ENCODE measurements around the gene SLC6A6. TPM values are rescaled to one million over a fixed set of nuclear protein-coding genes. Genes with fewer than 3 reads are reported as not detected.

Gene SLC6A6
- total RNA-seq, 2 donors from 2014 or later: 81.5 to 85.9 TPM

DNA sequence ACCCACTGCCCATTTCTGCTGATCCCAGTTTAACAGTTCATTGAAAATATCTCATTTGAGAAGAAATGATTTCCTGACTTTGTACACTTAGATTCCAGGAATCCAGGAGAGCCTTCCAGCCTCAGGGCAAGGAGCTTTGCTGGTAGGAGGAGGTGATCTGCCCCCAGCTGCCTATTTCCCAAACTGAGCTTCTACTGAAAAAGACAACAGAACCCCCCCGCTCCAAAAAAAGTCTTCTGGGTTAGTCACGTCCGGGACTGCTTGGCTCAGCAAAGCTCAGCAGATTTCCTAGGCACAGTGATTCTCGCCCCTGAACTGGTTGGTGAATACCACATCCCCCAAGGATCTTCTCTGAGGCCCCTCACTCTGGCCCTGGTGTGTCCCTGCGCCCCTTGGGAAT is 13.1 kb downstream of the SLC6A6 start:
- Histone ChIP-seq H3K27me3 (no peaks in the 10 kb centered on the region), H3K4me3 (no peak overlapping the region), H3K36me3 (peaks cover 21% of the 10 kb centered on the region), H3K27ac (no peak overlapping the region), H3K4me1 (peaks cover 0 to 23% of the 10 kb centered on the region in 2 donors), H3K9me3 (no peaks in the 10 kb centered on the region)
- TF ChIP-seq, protein P1, sequence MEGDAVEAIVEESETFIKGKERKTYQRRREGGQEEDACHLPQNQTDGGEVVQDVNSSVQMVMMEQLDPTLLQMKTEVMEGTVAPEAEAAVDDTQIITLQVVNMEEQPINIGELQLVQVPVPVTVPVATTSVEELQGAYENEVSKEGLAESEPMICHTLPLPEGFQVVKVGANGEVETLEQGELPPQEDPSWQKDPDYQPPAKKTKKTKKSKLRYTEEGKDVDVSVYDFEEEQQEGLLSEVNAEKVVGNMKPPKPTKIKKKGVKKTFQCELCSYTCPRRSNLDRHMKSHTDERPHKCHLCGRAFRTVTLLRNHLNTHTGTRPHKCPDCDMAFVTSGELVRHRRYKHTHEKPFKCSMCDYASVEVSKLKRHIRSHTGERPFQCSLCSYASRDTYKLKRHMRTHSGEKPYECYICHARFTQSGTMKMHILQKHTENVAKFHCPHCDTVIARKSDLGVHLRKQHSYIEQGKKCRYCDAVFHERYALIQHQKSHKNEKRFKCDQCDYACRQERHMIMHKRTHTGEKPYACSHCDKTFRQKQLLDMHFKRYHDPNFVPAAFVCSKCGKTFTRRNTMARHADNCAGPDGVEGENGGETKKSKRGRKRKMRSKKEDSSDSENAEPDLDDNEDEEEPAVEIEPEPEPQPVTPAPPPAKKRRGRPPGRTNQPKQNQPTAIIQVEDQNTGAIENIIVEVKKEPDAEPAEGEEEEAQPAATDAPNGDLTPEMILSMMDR (IDR thresholded peaks at IDR 0.05): no peak
- DNase-seq (ENCODE audit: low spot score): no peak

DNA sequence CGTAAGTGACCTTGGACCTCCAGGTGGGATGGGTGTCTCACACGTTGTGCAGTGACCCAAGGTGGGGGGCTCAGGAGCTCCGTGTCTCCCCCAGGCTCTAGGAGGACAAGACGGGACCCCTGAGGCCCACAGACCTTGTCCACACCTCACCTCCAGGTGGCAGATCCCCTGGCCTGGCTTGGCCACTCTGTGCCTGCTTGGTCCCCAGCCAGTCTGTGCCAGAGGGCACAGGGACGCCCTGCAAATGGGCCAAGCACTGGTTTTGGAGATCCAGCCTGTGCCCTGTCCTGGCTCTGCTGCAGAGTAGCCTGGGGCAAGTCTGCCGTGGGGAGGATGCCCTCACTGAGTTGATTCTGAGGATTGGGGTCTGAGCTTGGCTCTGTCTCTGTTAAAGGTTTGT is 14.0 kb downstream of the SLC6A6 start:
- peaks cover 21% of the 10 kb centered on the region for H3K36me3 ChIP-seq
- TF ChIP-seq, protein P1 (IDR thresholded peaks at IDR 0.05): no peak
- DNase-seq (ENCODE audit: low spot score): no peak
- no peak overlapping the region for H3K4me3 ChIP-seq
- no peak overlapping the region for H3K27ac ChIP-seq
- peaks cover 0 to 15% of the 10 kb centered on the region in 2 donors for H3K4me1 ChIP-seq
- no peaks in the 10 kb centered on the region for H3K27me3 ChIP-seq
- H3K9me3 ChIP-seq: no peaks in the 10 kb centered on the region

DNA sequence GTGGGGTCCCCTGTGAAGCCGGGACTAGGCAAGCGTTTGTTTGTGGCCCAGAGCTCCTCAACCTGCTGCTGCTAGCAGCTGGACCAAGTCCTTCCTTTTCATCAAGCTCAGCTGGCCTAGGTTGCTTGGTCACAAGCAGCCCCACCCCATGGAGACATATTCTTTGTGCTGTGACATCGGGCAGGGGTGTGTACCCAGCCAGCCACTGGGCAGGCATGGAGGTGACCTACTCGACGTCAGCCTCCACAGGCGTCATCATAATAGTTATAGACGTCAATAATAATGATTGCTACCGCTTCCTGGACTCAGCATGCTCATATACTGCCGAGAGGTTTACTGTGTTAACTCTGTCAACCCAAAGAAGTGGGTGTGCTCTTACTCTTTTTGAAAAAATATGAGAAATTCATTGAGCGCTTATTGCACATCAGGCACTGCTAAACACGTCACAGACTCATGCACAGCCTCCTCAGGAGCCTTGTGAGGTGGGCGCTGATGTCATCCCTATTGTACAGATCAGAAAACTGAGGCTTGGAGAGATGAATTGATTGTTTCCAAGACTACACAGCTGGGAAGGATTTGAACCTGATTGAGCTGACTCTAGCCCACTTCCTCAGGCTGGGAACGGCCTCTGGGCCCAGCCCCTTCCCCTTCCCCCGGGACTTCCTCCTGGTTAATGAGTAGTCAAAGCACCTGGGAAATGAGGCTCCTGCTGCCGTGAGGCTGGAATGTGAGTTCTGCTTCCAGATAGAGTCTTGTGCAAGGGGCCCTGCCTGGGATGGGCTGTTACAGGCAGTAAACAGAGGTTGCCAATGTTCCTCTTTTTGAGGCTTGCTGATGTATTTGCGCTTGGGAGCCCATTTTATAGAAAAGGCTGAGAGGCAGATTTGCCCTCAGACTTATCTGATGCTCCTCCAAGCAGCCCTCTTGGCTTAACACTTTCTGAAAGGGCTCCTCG is 16.2 kb downstream of the SLC6A6 start:
- H3K36me3 ChIP-seq: peaks cover 21% of the 10 kb centered on the region
- H3K4me3 ChIP-seq: no peak overlapping the region
- H3K27ac ChIP-seq: no peak overlapping the region
- H3K27me3 ChIP-seq: no peaks in the 10 kb centered on the region
- no peak for DNase-seq (ENCODE audit: low spot score)
- peaks cover 0 to 5% of the 10 kb centered on the region in 2 donors for H3K4me1 ChIP-seq
- H3K9me3 ChIP-seq: no peaks in the 10 kb centered on the region
- TF ChIP-seq, protein P1 (IDR thresholded peaks at IDR 0.05): no peak

DNA sequence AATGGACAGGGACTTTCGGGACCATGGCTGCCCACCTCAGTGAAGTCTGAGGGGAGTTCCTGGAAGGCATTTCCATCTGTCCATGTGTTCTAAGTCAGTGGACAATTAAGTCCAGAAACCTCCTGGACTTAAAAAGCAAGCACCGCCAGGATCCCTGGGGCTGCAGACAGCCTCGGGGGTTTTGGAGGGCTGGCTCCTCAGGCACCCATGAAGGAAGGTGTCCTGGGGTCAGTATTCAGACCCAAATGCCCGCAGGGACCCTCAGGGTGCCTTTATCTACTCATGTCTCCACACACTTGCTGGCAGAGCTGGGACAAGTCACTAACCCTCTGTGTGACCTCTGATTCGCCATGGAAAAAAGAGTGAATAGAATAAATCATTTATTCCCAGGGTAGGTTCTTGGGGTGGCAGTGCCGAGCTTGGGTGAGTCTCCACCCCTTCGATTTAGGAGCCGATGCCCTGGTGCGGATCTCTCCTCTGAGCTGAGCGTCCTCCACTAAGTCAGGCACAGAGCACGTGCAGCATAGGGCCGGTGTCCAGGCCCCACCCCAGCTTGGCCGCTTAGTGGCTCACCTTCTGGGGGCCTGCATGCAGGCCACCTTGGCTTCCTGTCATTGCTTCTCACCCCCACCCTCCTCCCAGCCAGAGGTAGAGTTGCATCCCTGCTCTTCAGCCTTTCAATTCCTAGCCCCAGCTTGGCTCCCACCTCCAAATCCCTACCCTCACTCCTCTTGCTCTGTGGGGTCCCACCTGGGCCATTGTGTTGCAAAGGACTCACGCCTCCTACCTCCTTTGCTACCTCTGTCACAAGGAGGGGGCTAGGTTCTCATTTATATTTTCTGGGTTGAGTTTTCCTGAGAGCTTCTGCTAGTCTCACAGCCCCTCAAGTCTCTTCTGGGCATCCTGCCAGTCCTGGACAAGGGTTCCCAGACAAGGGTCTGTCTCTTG is 19.9 kb downstream of the SLC6A6 start:
- Histone ChIP-seq H3K27me3 (no peaks in the 10 kb centered on the region), H3K36me3 (peaks cover 7% of the 10 kb centered on the region), H3K27ac (no peak overlapping the region), H3K4me3 (no peak overlapping the region), H3K4me1 (peaks cover 0 to 35% of the 10 kb centered on the region in 2 donors), H3K9me3 (no peaks in the 10 kb centered on the region)
- TF ChIP-seq, protein P1 (IDR thresholded peaks at IDR 0.05): no peak
- DNase-seq (ENCODE audit: low spot score): no peak

DNA sequence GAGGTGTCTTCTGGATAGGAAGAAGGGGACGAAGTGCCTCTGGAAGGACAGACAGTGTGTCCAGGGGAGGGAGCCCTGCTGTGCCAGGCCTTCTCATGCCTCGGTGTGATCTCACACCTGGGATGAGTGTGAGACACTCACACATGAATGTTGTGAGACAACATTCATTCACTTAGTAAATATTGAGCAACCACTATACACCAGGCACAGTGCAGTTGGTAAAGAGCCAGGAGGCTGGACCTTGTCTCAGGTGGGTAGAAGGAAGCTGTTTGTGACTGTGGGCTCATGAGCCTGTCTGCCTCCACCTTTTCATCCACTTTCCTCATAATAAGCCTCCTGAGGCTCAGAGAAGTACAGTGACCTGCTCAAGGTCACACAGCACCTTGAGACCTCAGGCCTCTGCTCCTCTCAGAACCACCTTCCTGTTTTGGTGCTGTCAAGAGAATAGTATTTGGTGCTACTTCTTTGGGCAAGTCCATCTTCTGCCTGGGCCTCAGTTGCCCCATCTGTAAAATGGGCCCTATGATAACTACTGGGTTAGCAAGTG is 20.9 kb downstream of the SLC6A6 start:
- no peaks in the 10 kb centered on the region for H3K27me3 ChIP-seq
- H3K4me3 ChIP-seq: no peak overlapping the region
- DNase-seq (ENCODE audit: low spot score): no peak
- no peaks in the 10 kb centered on the region for H3K9me3 ChIP-seq
- H3K4me1 ChIP-seq: peaks cover 0 to 45% of the 10 kb centered on the region in 2 donors
- H3K27ac ChIP-seq: no peak overlapping the region
- TF ChIP-seq, protein P1 (IDR thresholded peaks at IDR 0.05): no peak
- H3K36me3 ChIP-seq: no peaks in the 10 kb centered on the region

Data from right atrium auricular region (tissue), 2 donors.